ENCODE measurements around the gene TRIM38. TPM values are rescaled to one million over a fixed set of nuclear protein-coding genes. Genes with fewer than 3 reads are reported as not detected.
A peak's percentile ranks its signal among the peaks of the same experiment; 100 is the strongest.

Gene TRIM38
- total and polyA plus RNA-seq, 2 donors from 2014 or later: 12.2 to 27.9 TPM

- H3K9ac ChIP-seq (ENCODE audit: low read length in 3 of 3): no peak overlapping the region
- no peaks in the 10 kb centered on the region for H3K4me1 ChIP-seq (ENCODE audit: control insufficient read depth in 2 of 3, insufficient read depth in 2 of 3, low read depth in 1 of 3, low read length in 3 of 3)
- DNase-seq: no peak
- no peaks in the 10 kb centered on the region for H3K36me3 ChIP-seq (ENCODE audit: control insufficient read depth in 2 of 3, insufficient read depth in 3 of 3, low read length in 3 of 3)
- TF ChIP-seq, protein P1, sequence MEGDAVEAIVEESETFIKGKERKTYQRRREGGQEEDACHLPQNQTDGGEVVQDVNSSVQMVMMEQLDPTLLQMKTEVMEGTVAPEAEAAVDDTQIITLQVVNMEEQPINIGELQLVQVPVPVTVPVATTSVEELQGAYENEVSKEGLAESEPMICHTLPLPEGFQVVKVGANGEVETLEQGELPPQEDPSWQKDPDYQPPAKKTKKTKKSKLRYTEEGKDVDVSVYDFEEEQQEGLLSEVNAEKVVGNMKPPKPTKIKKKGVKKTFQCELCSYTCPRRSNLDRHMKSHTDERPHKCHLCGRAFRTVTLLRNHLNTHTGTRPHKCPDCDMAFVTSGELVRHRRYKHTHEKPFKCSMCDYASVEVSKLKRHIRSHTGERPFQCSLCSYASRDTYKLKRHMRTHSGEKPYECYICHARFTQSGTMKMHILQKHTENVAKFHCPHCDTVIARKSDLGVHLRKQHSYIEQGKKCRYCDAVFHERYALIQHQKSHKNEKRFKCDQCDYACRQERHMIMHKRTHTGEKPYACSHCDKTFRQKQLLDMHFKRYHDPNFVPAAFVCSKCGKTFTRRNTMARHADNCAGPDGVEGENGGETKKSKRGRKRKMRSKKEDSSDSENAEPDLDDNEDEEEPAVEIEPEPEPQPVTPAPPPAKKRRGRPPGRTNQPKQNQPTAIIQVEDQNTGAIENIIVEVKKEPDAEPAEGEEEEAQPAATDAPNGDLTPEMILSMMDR (IDR thresholded peaks at IDR 0.05; ENCODE audit: borderline replicate concordance, extremely low read depth, insufficient read depth): no peak
- no peaks in the 10 kb centered on the region for H3K9me3 ChIP-seq (ENCODE audit: control insufficient read depth in 2 of 3, insufficient read depth in 1 of 3, low read length in 3 of 3)
- no peak overlapping the region for H3K4me3 ChIP-seq (ENCODE audit: low read length in 3 of 3)
- H3K27ac ChIP-seq (ENCODE audit: low read depth in 2 of 2, low read length in 2 of 2): no peak overlapping the region
- no peak for FAIRE-seq
- H3K27me3 ChIP-seq (ENCODE audit: control insufficient read depth, insufficient read depth, low read length): no peaks in the 10 kb centered on the region
- intact Hi-C loops (cut with DNase I): no loop called here
These were observed 42.9 kb upstream of the TRIM38 start for GRCh38 chr6:25919657-25920056.

DNA sequence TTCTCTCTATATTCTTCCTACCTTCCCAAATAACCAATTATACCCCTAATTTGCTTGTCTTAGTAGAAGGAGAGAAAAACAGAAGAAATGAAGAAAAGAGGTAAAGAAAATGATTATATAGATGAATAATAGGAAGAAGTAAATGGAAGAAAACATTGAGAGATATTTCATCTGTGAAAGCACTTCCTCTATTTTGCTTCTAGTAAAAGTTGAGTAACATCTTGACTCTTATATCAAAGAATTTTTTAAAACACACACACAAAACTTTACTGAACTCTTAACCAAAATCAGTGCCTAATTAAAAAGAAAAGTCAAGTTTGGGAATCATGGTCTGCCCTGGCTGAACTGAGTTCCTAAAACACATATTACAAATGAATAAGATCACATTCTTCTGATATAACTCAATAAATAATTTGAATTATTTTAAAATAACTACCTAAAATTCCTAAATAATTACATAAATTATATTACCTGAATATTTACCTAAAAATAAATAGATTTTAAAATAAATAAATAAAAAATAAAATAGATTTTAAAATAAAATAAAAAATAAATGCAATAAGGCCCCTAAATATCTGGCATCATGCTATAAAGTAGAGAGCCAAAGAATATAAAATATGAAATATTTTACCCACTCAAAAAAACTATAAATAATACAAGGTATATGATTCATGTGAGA lies 40.9 kb upstream of the TRIM38 start:
- FAIRE-seq (peak; percentile 96), DNase-seq (no peak)
- H3K36me3 ChIP-seq (ENCODE audit: control insufficient read depth in 2 of 3, insufficient read depth in 3 of 3, low read length in 3 of 3): no peaks in the 10 kb centered on the region
- H3K27ac ChIP-seq (ENCODE audit: low read depth in 2 of 2, low read length in 2 of 2): no peak overlapping the region
- H3K9ac ChIP-seq (ENCODE audit: low read length in 3 of 3): no peak overlapping the region
- no peak overlapping the region for H3K4me3 ChIP-seq (ENCODE audit: low read length in 3 of 3)
- intact Hi-C loops (cut with DNase I): no loop called here
- H3K27me3 ChIP-seq (ENCODE audit: control insufficient read depth, insufficient read depth, low read length): no peaks in the 10 kb centered on the region
- no peaks in the 10 kb centered on the region for H3K9me3 ChIP-seq (ENCODE audit: control insufficient read depth in 2 of 3, insufficient read depth in 1 of 3, low read length in 3 of 3)
- TF ChIP-seq, protein P1 (IDR thresholded peaks at IDR 0.05; ENCODE audit: borderline replicate concordance, extremely low read depth, insufficient read depth): no peak
- H3K4me1 ChIP-seq (ENCODE audit: control insufficient read depth in 2 of 3, insufficient read depth in 2 of 3, low read depth in 1 of 3, low read length in 3 of 3): no peaks in the 10 kb centered on the region

- no peaks in the 10 kb centered on the region for H3K4me1 ChIP-seq (ENCODE audit: control insufficient read depth in 2 of 3, insufficient read depth in 2 of 3, low read depth in 1 of 3, low read length in 3 of 3)
- no peak overlapping the region for H3K9ac ChIP-seq (ENCODE audit: low read length in 3 of 3)
- H3K36me3 ChIP-seq (ENCODE audit: control insufficient read depth in 2 of 3, insufficient read depth in 3 of 3, low read length in 3 of 3): no peaks in the 10 kb centered on the region
- no peak for FAIRE-seq
- no peak for DNase-seq
- H3K4me3 ChIP-seq (ENCODE audit: low read length in 3 of 3): no peak overlapping the region
- intact Hi-C loops (cut with DNase I): no loop called here
- H3K9me3 ChIP-seq (ENCODE audit: control insufficient read depth in 2 of 3, insufficient read depth in 1 of 3, low read length in 3 of 3): no peaks in the 10 kb centered on the region
- no peak overlapping the region for H3K27ac ChIP-seq (ENCODE audit: low read depth in 2 of 2, low read length in 2 of 2)
- H3K27me3 ChIP-seq (ENCODE audit: control insufficient read depth, insufficient read depth, low read length): no peaks in the 10 kb centered on the region
- TF ChIP-seq, protein P1 (IDR thresholded peaks at IDR 0.05; ENCODE audit: borderline replicate concordance, extremely low read depth, insufficient read depth): no peak
These were observed 40.3 kb upstream of the TRIM38 start for GRCh38 chr6:25922301-25922700.

DNA sequence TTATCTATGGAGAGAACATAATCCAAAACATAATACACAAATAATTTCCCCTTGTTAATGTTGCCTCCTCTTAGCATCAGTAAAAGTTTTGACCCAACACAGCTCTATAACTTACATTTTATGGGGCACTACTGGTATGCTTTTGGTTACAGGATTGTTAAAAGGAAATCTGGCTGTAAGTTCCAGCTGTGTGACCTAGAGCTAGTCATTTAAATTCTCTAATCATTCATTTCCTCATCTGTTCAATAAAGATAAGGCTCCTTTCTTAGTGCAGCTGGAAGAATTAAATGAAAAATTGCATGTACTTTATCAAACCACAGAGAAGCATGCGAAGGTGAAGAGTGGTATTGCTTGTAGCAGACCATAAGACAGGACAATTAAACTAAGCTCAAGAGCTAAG lies 36.7 kb upstream of the TRIM38 start:
- TF ChIP-seq, protein P1 (IDR thresholded peaks at IDR 0.05; ENCODE audit: borderline replicate concordance, extremely low read depth, insufficient read depth): no peak
- no peak for FAIRE-seq
- H3K4me3 ChIP-seq (ENCODE audit: low read length in 3 of 3): no peak overlapping the region
- no peak overlapping the region for H3K27ac ChIP-seq (ENCODE audit: low read depth in 2 of 2, low read length in 2 of 2)
- no peaks in the 10 kb centered on the region for H3K27me3 ChIP-seq (ENCODE audit: control insufficient read depth, insufficient read depth, low read length)
- H3K36me3 ChIP-seq (ENCODE audit: control insufficient read depth in 2 of 3, insufficient read depth in 3 of 3, low read length in 3 of 3): no peaks in the 10 kb centered on the region
- intact Hi-C loops (cut with DNase I): no loop called here
- no peak overlapping the region for H3K9ac ChIP-seq (ENCODE audit: low read length in 3 of 3)
- H3K9me3 ChIP-seq (ENCODE audit: control insufficient read depth in 2 of 3, insufficient read depth in 1 of 3, low read length in 3 of 3): no peaks in the 10 kb centered on the region
- peaks cover 0 to 5% (median 0%) of the 10 kb centered on the region in 3 donors for H3K4me1 ChIP-seq (ENCODE audit: control insufficient read depth in 2 of 3, insufficient read depth in 2 of 3, low read depth in 1 of 3, low read length in 3 of 3)
- DNase-seq: peak in 1 of 5 donors; percentile 22
